PC-9 (cell line): ENCODE data around the gene PCDHA4. TPM values are rescaled to one million over a fixed set of nuclear protein-coding genes. Genes with fewer than 3 reads are reported as not detected.
"Not testable (repeated sequence)": the region's sequence is repeated elsewhere in the genome, so short reads cannot be mapped to it uniquely, and the experiment has no call there.

Experiments used
- BruUV-seq: library from RNA; stranded (reverse); fragments of 400-500 nt; replicated peaks from 2 replicates; lab custom pipeline; 2021; lab: Mats Ljungman, UMichigan
- CTCF ChIA-PET: fragments of 300-600 bp; sonication (Branson Sonifier 250); formaldehyde crosslinking; loops from one replicate; lab custom pipeline; 2022; ENCODE audit warnings: antibody characterized with exemption; lab: Charles Lee
- POLR2A ChIA-PET: fragments of 300-600 bp; sonication (Branson Sonifier 250); formaldehyde crosslinking; loops from one replicate; lab custom pipeline; 2022; ENCODE audit warnings: antibody characterized with exemption; ENCODE audit not compliant: unreplicated experiment; lab: Charles Lee
- DNase-seq, 2 experiments: peaks; one replicate each; pipeline versions ENCODE4 v3.0.0 to v3.0.0-alpha.2; 2015 to 2022; ENCODE audit warnings: mixed read lengths in 1 of 2
- H2AFZ ChIP-seq: fragments of 200-600 bp; sonication (generic); 2 replicates; pipeline ENCODE4 v1.8.1; 2017; ENCODE audit warnings: antibody characterized with exemption
- H3F3A ChIP-seq: fragments of 200-600 bp; sonication (generic); 2 replicates; pipeline ENCODE4 v1.8.1; 2017; ENCODE audit warnings: antibody characterized with exemption, mild to moderate bottlenecking, low read depth; ENCODE audit not compliant: insufficient read depth
- H3K27ac ChIP-seq: fragments of 200-600 bp; sonication (generic); 2 replicates; pipeline ENCODE4 v1.6.1; 2016; ENCODE audit warnings: mixed run types
- H3K27me3 ChIP-seq: fragments of 200-600 bp; sonication (generic); 2 replicates; pipeline ENCODE4 v1.6.1; 2016; ENCODE audit warnings: low read depth, mixed run types; ENCODE audit not compliant: insufficient read depth
- H3K36me3 ChIP-seq: fragments of 200-600 bp; sonication (generic); 2 replicates; pipeline ENCODE4 v1.6.1; 2016; ENCODE audit warnings: low read depth, mixed run types
- H3K4me1 ChIP-seq: fragments of 200-600 bp; sonication (generic); replicated peaks from 2 replicates; pipeline ENCODE4 v1.6.1; 2016; ENCODE audit warnings: mixed run types; ENCODE audit not compliant: insufficient read depth
- H3K4me2 ChIP-seq: fragments of 200-600 bp; sonication (generic); 2 replicates; pipeline ENCODE4 v1.6.1; 2017; ENCODE audit warnings: mixed run types
- H3K4me3 ChIP-seq: fragments of 200-600 bp; sonication (generic); 2 replicates; pipeline ENCODE4 v1.6.1; 2016; ENCODE audit warnings: mixed run types
- H3K79me2 ChIP-seq: fragments of 200-600 bp; sonication (generic); 2 replicates; pipeline ENCODE4 v1.6.1; 2017; ENCODE audit warnings: low read depth, mixed run types
- H3K9me2 ChIP-seq: fragments of 200-600 bp; sonication (generic); 2 replicates; pipeline ENCODE4 v1.8.1; 2017; ENCODE audit warnings: mild to moderate bottlenecking; ENCODE audit not compliant: insufficient read depth
- H3K9me3 ChIP-seq: fragments of 200-600 bp; sonication (generic); 2 replicates; pipeline ENCODE4 v1.8.1; 2016; ENCODE audit warnings: low read depth; ENCODE audit not compliant: insufficient read depth
- H4K20me1 ChIP-seq: fragments of 200-600 bp; sonication (generic); 2 replicates; pipeline ENCODE4 v1.8.1; 2017; ENCODE audit not compliant: insufficient read depth
- EZH2 ChIP-seq: fragments of 200-600 bp; sonication (generic); IDR thresholded peaks from 2 replicates; pipeline ENCODE4 v1.8.0; 2017; ENCODE audit warnings: antibody characterized with exemption, low read depth
- intact Hi-C: fragments of 100-400 bp; cut with micrococcal nuclease; formaldehyde crosslinking; loops from one replicate; pipeline ENCODE4 v1.10.0; 2022; ENCODE audit not compliant: unreplicated experiment
- total RNA-seq: library from RNA; stranded (reverse); gene quantifications from 2 replicates; pipeline ENCODE4 v1.2.3, GENCODE V29; 2021
- TF ChIP-seq, protein P1 (sequence below): fragments of 200-600 bp; sonication (generic); conservative IDR thresholded peaks from 2 replicates; pipeline ENCODE4 v1.6.1; 2017; ENCODE audit warnings: mixed run types, antibody characterized with exemption, mild to moderate bottlenecking, moderate library complexity

The PCDHA4 gene
- total RNA-seq, 1 experiment from 2014 or later: not detected

DNA sequence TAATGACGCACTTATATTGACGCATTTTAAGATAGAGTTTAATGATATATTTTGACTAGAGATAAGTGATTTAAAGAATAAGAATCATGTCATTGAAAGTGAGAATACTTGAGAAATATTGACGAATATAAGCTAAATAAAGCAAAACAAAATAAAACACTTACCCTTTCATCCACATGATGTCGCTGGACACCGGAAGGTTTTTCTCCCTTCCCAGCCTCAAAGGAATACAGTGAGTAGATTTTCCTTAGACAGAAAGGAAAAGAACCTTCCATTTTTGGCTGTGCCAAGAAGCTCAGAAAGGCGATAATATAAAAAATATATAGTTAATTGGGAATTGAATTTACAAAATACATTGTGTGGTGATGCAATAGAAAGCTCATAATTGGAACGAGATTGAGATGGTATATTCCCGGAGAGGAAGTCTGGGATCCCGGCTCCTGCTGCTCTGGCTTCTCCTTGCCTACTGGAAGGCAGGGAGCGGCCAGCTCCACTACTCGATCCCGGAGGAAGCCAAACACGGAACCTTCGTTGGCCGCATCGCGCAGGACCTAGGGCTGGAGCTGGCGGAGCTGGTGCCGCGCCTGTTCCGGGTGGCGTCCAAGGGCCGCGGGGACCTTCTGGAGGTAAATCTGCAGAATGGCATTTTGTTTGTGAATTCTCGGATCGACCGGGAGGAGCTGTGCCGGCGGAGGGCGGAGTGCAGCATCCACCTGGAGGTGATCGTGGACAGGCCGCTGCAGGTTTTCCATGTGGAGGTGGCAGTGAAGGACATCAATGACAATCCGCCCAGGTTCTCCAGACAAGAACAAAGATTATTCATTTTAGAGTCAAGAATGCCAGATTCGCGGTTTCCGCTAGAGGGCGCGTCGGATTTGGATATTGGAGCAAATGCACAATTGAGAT lies 14.8 kb downstream of the PCDHA4 start, which contains the start of gene PCDHA5:
PCDHA5 (plus strand) TSS at position 239 of the 906 bp plus-strand sequence.
- Histone ChIP-seq H3K4me2 (no peak within 1 kb of the TSS), H3K4me3 (no peak within 1 kb of the TSS), H3K79me2 (no peaks in the 10 kb centered on the region), H2AFZ (no peak within 1 kb of the TSS), H3K27me3 (no peaks in the 10 kb centered on the region), H3F3A (no peaks in the 10 kb centered on the region), H3K9me2 (no peaks in the 10 kb centered on the region), H3K9me3 (no peaks in the 10 kb centered on the region), H3K36me3 (no peaks in the 10 kb centered on the region), H4K20me1 (no peaks in the 10 kb centered on the region), H3K27ac (no peak within 1 kb of the TSS), H3K4me1 (no peaks in the 10 kb centered on the region)
- intact Hi-C loops: no loop called here
- ChIA-PET POLR2A (no interaction called here), CTCF (no interaction called here)
- no peak for DNase-seq
- no TSS peak for BruUV-seq
- TF ChIP-seq, protein P1, sequence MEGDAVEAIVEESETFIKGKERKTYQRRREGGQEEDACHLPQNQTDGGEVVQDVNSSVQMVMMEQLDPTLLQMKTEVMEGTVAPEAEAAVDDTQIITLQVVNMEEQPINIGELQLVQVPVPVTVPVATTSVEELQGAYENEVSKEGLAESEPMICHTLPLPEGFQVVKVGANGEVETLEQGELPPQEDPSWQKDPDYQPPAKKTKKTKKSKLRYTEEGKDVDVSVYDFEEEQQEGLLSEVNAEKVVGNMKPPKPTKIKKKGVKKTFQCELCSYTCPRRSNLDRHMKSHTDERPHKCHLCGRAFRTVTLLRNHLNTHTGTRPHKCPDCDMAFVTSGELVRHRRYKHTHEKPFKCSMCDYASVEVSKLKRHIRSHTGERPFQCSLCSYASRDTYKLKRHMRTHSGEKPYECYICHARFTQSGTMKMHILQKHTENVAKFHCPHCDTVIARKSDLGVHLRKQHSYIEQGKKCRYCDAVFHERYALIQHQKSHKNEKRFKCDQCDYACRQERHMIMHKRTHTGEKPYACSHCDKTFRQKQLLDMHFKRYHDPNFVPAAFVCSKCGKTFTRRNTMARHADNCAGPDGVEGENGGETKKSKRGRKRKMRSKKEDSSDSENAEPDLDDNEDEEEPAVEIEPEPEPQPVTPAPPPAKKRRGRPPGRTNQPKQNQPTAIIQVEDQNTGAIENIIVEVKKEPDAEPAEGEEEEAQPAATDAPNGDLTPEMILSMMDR: no peak
- no peak for TF ChIP-seq EZH2

DNA sequence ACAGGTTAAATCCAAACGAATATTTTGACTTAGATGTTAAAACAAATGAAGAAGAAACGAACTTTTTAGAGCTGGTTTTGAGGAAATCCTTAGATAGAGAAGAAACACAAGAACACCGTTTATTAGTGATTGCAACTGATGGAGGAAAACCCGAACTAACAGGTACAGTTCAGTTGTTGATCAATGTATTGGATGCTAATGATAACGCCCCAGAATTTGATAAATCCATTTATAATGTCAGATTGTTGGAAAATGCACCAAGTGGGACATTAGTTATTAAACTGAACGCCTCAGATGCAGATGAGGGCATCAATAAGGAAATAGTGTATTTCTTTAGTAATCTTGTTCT lies 15.4 kb downstream of the PCDHA4 start:
- no peaks in the 10 kb centered on the region for H3K4me1 ChIP-seq
- ChIA-PET CTCF (no interaction called here), POLR2A (no interaction called here)
- H3K4me2 ChIP-seq: no peak overlapping the region
- TF ChIP-seq, protein P1: no peak; the same call in 1 of the 2 replicates
- no peak for TF ChIP-seq EZH2
- no peaks in the 10 kb centered on the region for H3K9me3 ChIP-seq
- H3K79me2 ChIP-seq: no peaks in the 10 kb centered on the region
- BruUV-seq: no TSS peak
- H3K4me3 ChIP-seq: no peak overlapping the region
- H4K20me1 ChIP-seq: no peaks in the 10 kb centered on the region
- no peak overlapping the region for H2AFZ ChIP-seq
- no peak overlapping the region for H3K27ac ChIP-seq
- no peaks in the 10 kb centered on the region for H3F3A ChIP-seq
- intact Hi-C loops: no loop called here
- no peaks in the 10 kb centered on the region for H3K36me3 ChIP-seq
- H3K27me3 ChIP-seq: no peaks in the 10 kb centered on the region
- no peaks in the 10 kb centered on the region for H3K9me2 ChIP-seq
- DNase-seq: no peak

DNA sequence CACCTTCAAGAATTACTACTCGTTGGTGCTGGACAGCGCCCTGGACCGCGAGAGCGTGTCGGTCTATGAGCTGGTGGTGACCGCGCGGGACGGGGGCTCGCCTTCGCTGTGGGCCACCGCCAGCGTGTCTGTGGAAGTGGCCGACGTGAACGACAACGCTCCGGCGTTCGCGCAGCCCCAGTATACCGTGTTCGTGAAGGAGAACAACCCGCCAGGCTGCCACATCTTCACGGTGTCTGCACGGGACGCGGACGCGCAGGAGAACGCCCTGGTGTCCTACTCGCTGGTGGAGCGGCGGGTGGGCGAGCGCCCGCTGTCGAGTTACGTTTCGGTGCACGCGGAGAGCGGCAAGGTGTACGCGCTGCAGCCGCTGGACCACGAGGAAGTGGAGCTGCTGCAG lies 16.1 kb downstream of the PCDHA4 start:
- H3K79me2 ChIP-seq, H3F3A ChIP-seq, H3K27me3 ChIP-seq, H3K4me1 ChIP-seq, CTCF ChIA-PET, H3K9me2 ChIP-seq, H3K36me3 ChIP-seq, H3K4me3 ChIP-seq, H4K20me1 ChIP-seq, intact Hi-C loops, DNase-seq, H3K27ac ChIP-seq, BruUV-seq, H3K9me3 ChIP-seq, H2AFZ ChIP-seq, POLR2A ChIA-PET, H3K4me2 ChIP-seq: not testable (repeated sequence)
